PC-9 (cell line): ENCODE results near the gene ACBD4.

Experiments used
- CTCF ChIP-seq: fragments of 200-600 bp; sonication (generic); conservative IDR thresholded peaks from 2 replicates; pipeline ENCODE4 v1.6.1; 2017; ENCODE audit warnings: mixed run types, antibody characterized with exemption, mild to moderate bottlenecking, moderate library complexity
- EZH2 ChIP-seq: fragments of 200-600 bp; sonication (generic); IDR thresholded peaks from 2 replicates; pipeline ENCODE4 v1.8.0; 2017; ENCODE audit warnings: antibody characterized with exemption, low read depth

- no peak for TF ChIP-seq CTCF
- no peak for TF ChIP-seq EZH2
These were observed 22.7 kb upstream of the ACBD4 start for GRCh38 chr17:45112559-45113423.
